ENCODE data around the gene MYL7. TPM values are rescaled to one million over a fixed set of nuclear protein-coding genes. Genes with fewer than 3 reads are reported as not detected.

The MYL7 gene
- total and polyA plus RNA-seq, 9 of the 15 experiments (the other 6 are each of a cell fraction or from before 2014, with no cell fraction given): not detected

DNA sequence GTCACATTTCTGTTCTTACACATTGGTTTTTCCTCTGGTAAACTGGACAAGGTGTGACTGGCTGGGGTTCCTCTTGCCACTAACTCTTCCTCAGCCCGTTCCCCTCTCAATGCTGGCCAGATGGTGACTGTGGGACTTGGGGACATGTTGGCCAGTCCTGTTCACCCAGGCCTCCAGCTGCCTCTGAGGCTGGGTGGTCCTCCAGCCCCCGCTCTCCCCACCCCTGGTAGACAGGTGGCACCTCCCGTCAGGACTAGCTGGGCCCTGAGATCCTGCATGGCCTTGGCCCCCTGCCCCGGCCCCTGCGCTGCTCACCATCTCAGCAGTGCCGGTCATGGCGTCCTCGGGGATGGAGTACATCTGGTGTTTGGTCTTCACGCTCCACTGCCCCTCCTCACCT, 10.8 kb upstream of the MYL7 start (continued):
- no peak for TF ChIP-seq HMG20A (CRISPR knock-in tag; conservative IDR thresholded peaks at IDR 0.05)

DNA sequence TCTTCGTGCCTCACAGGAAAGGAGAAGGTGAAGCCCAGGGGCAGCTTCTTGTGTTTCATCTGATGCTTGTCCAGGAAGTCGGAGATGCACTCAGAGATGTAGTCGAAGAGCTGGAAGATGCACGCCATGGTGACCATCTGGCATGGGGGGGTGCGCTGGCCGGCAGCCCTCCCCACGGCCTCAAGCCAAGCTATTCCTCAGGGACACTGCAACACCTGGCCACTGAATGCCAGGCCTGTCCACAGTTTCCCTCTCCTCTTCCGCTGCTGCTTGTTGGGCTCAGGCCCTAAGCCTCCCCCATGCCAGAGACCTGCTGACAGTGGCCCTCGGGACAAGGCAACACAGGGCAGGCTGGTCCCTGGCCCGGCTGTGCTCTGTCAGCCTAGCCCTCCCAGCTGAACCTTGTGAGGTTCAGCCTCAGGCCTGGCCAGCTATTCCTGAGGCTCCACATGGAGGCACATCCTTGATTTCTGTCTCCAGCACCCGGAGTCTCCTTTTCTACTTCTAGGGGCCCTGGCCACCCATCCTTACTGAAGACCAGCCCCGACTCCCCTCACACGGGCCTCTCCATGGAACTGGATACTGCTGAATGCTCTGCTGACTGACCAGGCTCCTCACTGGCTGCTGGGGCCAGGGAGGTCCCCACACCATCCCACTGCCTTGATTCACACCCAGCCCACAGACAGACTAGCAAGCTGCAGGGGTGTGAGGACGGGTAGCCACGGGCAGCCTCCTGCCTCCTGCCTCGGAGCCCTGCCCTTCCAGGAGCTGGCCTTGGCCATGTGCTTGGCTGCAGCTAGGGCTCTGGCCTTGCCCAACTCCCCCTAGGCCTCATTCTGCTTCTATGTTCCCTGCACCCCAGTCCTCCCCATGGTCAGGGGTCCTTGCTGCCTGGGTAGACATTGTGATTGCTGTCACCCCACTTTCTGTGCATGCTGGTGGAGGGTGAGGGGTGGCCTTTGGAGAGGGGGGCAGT, 10.1 kb upstream of the MYL7 start:
- no peak overlapping the region for H3K9ac ChIP-seq (ENCODE audit: insufficient read depth in 1 of 2, low read depth in 2 of 2, low read length in 2 of 2)
- no peaks in the 10 kb centered on the region for H4K20me1 ChIP-seq (replicated peaks; ENCODE audit: control insufficient read depth, insufficient read depth, low read length)
- no peak overlapping the region for H3K4me3 ChIP-seq
- H3K4me2 ChIP-seq (ENCODE audit: insufficient read depth, low read length): no peak overlapping the region
- DNase-seq (ENCODE audit: extremely low read depth in 1 of 4, low spot score in 3 of 4) (no peak), FAIRE-seq (no peak), ATAC-seq (no peak)
- H3K79me2 ChIP-seq (ENCODE audit: control insufficient read depth, insufficient read depth, low read length): no peaks in the 10 kb centered on the region
- H2AFZ ChIP-seq (ENCODE audit: low read depth, low read length): no peak overlapping the region
- H3K9me1 ChIP-seq (ENCODE audit: control insufficient read depth, insufficient read depth, low read length): no peaks in the 10 kb centered on the region
- in situ Hi-C loops (cut with MboI): no loop called here
- TF ChIP-seq, protein P1, sequence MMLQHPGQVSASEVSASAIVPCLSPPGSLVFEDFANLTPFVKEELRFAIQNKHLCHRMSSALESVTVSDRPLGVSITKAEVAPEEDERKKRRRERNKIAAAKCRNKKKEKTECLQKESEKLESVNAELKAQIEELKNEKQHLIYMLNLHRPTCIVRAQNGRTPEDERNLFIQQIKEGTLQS (IDR thresholded peaks at IDR 0.05): no peak
- TF ChIP-seq, protein P1 (CRISPR knock-in tag; conservative IDR thresholded peaks at IDR 0.05): no peak
- TF ChIP-seq ZNF644 (tag; IDR thresholded peaks at IDR 0.05; ENCODE audit: low read depth): no peak
- POLR2A ChIA-PET: interaction anchor here (0.6 to 1.6 kb wide), 3 partner anchors 12 to 247 kb away, joined by 3 to 5 read pairs (median 5); no protein-coding TSS in a partner anchor
- intact Hi-C loops (cut with micrococcal nuclease): no loop called here
- no peaks in the 10 kb centered on the region for H3K9me3 ChIP-seq (replicated peaks; ENCODE audit: control insufficient read depth, insufficient read depth, low read depth, low read length)
- no peaks in the 10 kb centered on the region for H3K27me3 ChIP-seq (ENCODE audit: control insufficient read depth in 2 of 2, insufficient read depth in 2 of 2, low read length in 2 of 2)
- WGBS (ENCODE audit: insufficient coverage, low coverage, missing lambda C conversion rate): 68% methylated on average over 16 of the region's 16 CpGs
- BruUV-seq (replicated peaks): no TSS peak
- CTCF ChIA-PET (ENCODE audit: low intra/inter-chr PET ratio): no interaction called here
- no peak overlapping the region for H3K27ac ChIP-seq (ENCODE audit: extremely low read depth, low read depth, low read length)
- peaks cover 19 to 54% of the 10 kb centered on the region in 2 experiments for H3K4me1 ChIP-seq (replicated peaks in 1 of 2; ENCODE audit: control insufficient read depth in 2 of 2, insufficient read depth in 2 of 2, low read length in 2 of 2)
- no peaks in the 10 kb centered on the region for H3K36me3 ChIP-seq (ENCODE audit: control insufficient read depth, insufficient read depth, low read length)
